B cell (primary cell): ENCODE measurements around the gene ATPAF2. TPM values are rescaled to one million over a fixed set of nuclear protein-coding genes. Genes with fewer than 3 reads are reported as not detected.

Experiments used
- ATAC-seq: fragments of 200-7000 bp; cut with Tn5 transposase; one replicate; pipeline ENCODE4 v1.10.0; 2021; ENCODE audit warnings: low read depth, mild to moderate bottlenecking, moderate number of reproducible peaks, moderate library complexity
- CTCF ChIA-PET: fragments of 350-600 bp; sonication (Branson Sonifier 250); formaldehyde crosslinking; loops from one replicate; lab custom pipeline; 2021; ENCODE audit warnings: antibody characterized with exemption, inconsistent platforms; lab: Charles Lee
- POLR2A ChIA-PET: fragments of 350-600 bp; sonication (Branson Sonifier 250); formaldehyde crosslinking; loops from one replicate; lab custom pipeline; 2021; ENCODE audit warnings: antibody characterized with exemption; lab: Charles Lee
- DNase-seq: peaks from one replicate; pipeline ENCODE4 v3.0.0; 2013
- H2AFZ ChIP-seq: 2 replicates; pipeline ENCODE4 v1.6.1; 2012; ENCODE audit warnings: mild to moderate bottlenecking, low read depth, low read length; ENCODE audit not compliant: insufficient read depth, poor library complexity, severe bottlenecking
- H3K27ac ChIP-seq, 2 donors: 1 replicate in 1 of 2; 2 replicates in 1 of 2; pipeline ENCODE4 v1.5.1; 2012 to 2013; ENCODE audit warnings: low read length in 2 of 2, mild to moderate bottlenecking in 2 of 2, moderate library complexity in 1 of 2
- H3K27me3 ChIP-seq, 4 experiments: fragments of 200-600 bp in 1 of 4; sonication (generic) in 1 of 4; replicated peaks in 1 of 4; 1 replicate in 2 of 4; 2 replicates in 2 of 4; pipeline versions ENCODE4 v1.6.1 to v1.7.0; 2013 to 2016; ENCODE audit warnings: low read length in 3 of 4, mild to moderate bottlenecking in 2 of 4, mixed read lengths in 1 of 4, moderate library complexity in 1 of 4; ENCODE audit not compliant: insufficient read depth in 4 of 4, control insufficient read depth in 3 of 4; ENCODE audit errors: control extremely low read depth in 1 of 4
- H3K36me3 ChIP-seq, 2 experiments: replicated peaks in 1 of 2; 1 replicate in 1 of 2; 2 replicates in 1 of 2; pipeline versions ENCODE4 v1.6.1 to v1.7.1; 2013; ENCODE audit warnings: low read length in 1 of 2; ENCODE audit not compliant: insufficient read depth in 2 of 2, control insufficient read depth in 1 of 2; ENCODE audit errors: control extremely low read depth in 1 of 2, extremely low read depth in 1 of 2
- H3K4me1 ChIP-seq, 2 donors: fragments of 200-600 bp in 1 of 2; sonication (generic) in 1 of 2; 1 replicate in 1 of 2; 2 replicates in 1 of 2; pipeline versions ENCODE4 v1.5.1 to v1.6.1; 2013 to 2017; ENCODE audit warnings: low read length in 2 of 2; ENCODE audit not compliant: control insufficient read depth in 2 of 2, insufficient read depth in 2 of 2
- H3K4me2 ChIP-seq: replicated peaks from 2 replicates; pipeline ENCODE3; 2012; ENCODE audit warnings: mild to moderate bottlenecking, low read depth, low read length; ENCODE audit not compliant: poor library complexity, severe bottlenecking
- H3K4me3 ChIP-seq, 5 experiments: fragments of 200-600 bp in 1 of 5; sonication (generic) in 1 of 5; 1 replicate in 3 of 5; 2 replicates in 2 of 5; pipeline versions ENCODE4 v1.5.1 to v1.7.0; 2011 to 2016; ENCODE audit warnings: low read length in 4 of 5, mild to moderate bottlenecking in 4 of 5, low read depth in 2 of 5, control low read depth in 1 of 5, moderate library complexity in 1 of 5; ENCODE audit not compliant: insufficient read depth in 1 of 5; ENCODE audit errors: control extremely low read depth in 1 of 5, extremely low read depth in 1 of 5
- H3K79me2 ChIP-seq: fragments of 200-600 bp; sonication (generic); one replicate; pipeline ENCODE4 v1.6.0; 2016; ENCODE audit warnings: low read length; ENCODE audit not compliant: control insufficient read depth, insufficient read depth
- H3K9ac ChIP-seq: fragments of 200-600 bp; sonication (generic); 2 replicates; pipeline ENCODE4 v1.6.1; 2017; ENCODE audit warnings: mild to moderate bottlenecking, low read length, moderate library complexity
- H3K9me3 ChIP-seq, 3 donors: one replicate each; pipeline versions ENCODE4 v1.6.1 to v1.7.1; 2013; ENCODE audit warnings: low read length in 2 of 3; ENCODE audit not compliant: control insufficient read depth in 2 of 3, insufficient read depth in 1 of 3; ENCODE audit errors: control extremely low read depth in 1 of 3
- H4K20me1 ChIP-seq: 2 replicates; pipeline ENCODE4 v1.6.0; 2012; ENCODE audit warnings: mild to moderate bottlenecking, low read length; ENCODE audit not compliant: insufficient read depth, control insufficient read depth, poor library complexity, severe bottlenecking
- H3K27ac Mint-ChIP-seq: one replicate; pipeline ENCODE4 v1.8.0; 2021; ENCODE audit warnings: mixed read lengths
- H3K27me3 Mint-ChIP-seq: one replicate; pipeline ENCODE4 v1.8.0; 2021; ENCODE audit warnings: mixed read lengths
- H3K4me1 Mint-ChIP-seq: one replicate; pipeline ENCODE4 v1.8.0; 2021; ENCODE audit warnings: mixed read lengths
- H3K4me3 Mint-ChIP-seq: one replicate; pipeline ENCODE4 v1.8.0; 2021; ENCODE audit warnings: mixed read lengths
- H3K9me3 Mint-ChIP-seq: one replicate; pipeline ENCODE4 v1.8.0; 2022; ENCODE audit warnings: mixed read lengths; ENCODE audit not compliant: insufficient read depth
- EZH2 ChIP-seq: IDR thresholded peaks from 2 replicates; pipeline ENCODE4 v1.6.1; 2012; ENCODE audit warnings: borderline replicate concordance, low read depth, mild to moderate bottlenecking, moderate library complexity, low read length; ENCODE audit not compliant: insufficient read depth, poor library complexity, severe bottlenecking
- WGBS: methylation state at CpG from one replicate; pipeline ENCODE4 v1.1.5; 2013; ENCODE audit warnings: missing lambda C conversion rate; ENCODE audit not compliant: insufficient coverage; 5-methylcytosine and 5-hydroxymethylcytosine counted together
- intact Hi-C: fragments of 100-400 bp; cut with micrococcal nuclease; formaldehyde crosslinking; loops from one replicate; pipeline ENCODE4 v1.10.0; 2022
- polyA plus RNA-seq: library from polyadenylated mRNA; depleted of rRNA; stranded (reverse); fragments of >200 nt; gene quantifications from 2 replicates; pipeline ENCODE4 v1.2.3, GENCODE V29; 2012
- total RNA-seq, 2 donors: library from RNA; stranded (reverse); fragments of 120-200 nt in 1 of 2; gene quantifications; 1 replicate in 1 of 2; 2 replicates in 1 of 2; pipeline versions ENCODE4 v1.2.3 to v1.2.4, GENCODE V29; 2013 to 2022
- TF ChIP-seq, protein P1 (sequence below): fragments of 200-600 bp; IDR thresholded peaks from one replicate; pipeline ENCODE4 v1.8.0; 2022; ENCODE audit warnings: antibody characterized with exemption, mild to moderate bottlenecking

ATPAF2 gene
- total and polyA plus RNA-seq, 2 donors (not counting 1 experiment from before 2014, with no cell fraction given) = 60.5 to 73.5 TPM

DNA sequence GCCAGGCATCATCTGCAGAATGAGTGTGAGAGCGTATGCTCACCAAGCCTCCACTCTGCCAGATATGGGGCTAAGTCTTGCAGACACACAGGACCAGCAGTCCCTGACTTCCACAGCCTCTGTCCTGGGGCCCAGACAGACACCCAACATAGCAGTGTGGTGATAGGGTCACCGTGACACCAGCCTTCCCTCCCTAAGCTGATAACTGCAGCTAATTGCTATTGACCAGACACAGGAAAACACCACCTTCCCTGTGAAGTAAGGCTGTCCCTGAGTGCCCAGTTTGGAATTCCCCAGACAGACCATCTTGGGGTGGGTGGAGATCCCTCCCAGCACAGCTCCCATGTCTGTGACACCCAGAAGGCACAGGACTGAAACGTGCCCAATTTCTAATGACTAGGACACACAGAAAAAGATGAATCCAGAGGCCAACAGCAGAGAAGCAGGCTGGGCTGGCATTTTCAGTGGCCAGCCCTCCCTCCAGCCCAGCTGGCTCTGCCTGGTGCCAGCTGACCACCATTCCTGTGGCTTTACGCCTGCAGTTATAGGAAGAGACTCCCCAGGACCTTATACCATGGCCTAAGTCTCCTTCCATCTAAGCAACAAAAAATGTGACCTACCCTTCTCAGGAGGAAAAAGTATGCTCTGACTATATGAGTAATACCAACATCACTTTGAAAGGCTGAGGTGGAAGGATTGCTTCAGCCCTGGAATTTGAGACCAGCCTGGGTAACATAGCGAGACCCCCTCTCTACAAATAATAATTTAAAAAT, 30.3 kb downstream of the ATPAF2 start:
- H3K36me3 ChIP-seq = peaks cover 0 to 51% of the 10 kb centered on the region in 2 experiments
- no peak overlapping the region for H3K4me2 ChIP-seq
- H3K9ac ChIP-seq = no peak overlapping the region
- H3K9me3 Mint-ChIP-seq = no peaks in the 10 kb centered on the region
- H3K27me3 ChIP-seq = no peaks in the 10 kb centered on the region
- no peak overlapping the region for H3K27ac ChIP-seq
- H3K4me3 ChIP-seq = no peak overlapping the region
- H3K9me3 ChIP-seq = no peaks in the 10 kb centered on the region
- H3K4me1 Mint-ChIP-seq = peaks cover 4% of the 10 kb centered on the region
- DNase-seq (no peak), ATAC-seq (no peak)
- H4K20me1 ChIP-seq = no peaks in the 10 kb centered on the region
- 100% methylated on average over 2 of the region's 5 CpGs for WGBS
- no peak overlapping the region for H3K4me3 Mint-ChIP-seq
- no peaks in the 10 kb centered on the region for H3K27me3 Mint-ChIP-seq
- CTCF ChIA-PET = interaction anchor here (1.1 kb wide), 1 partner anchor 24 kb away, joined by 4 read pairs; no protein-coding TSS in a partner anchor
- H3K4me1 ChIP-seq = no peaks in the 10 kb centered on the region
- intact Hi-C loops = no loop called here
- H3K79me2 ChIP-seq = no peaks in the 10 kb centered on the region
- H2AFZ ChIP-seq = no peak overlapping the region
- POLR2A ChIA-PET = no interaction called here
- TF ChIP-seq, protein P1, sequence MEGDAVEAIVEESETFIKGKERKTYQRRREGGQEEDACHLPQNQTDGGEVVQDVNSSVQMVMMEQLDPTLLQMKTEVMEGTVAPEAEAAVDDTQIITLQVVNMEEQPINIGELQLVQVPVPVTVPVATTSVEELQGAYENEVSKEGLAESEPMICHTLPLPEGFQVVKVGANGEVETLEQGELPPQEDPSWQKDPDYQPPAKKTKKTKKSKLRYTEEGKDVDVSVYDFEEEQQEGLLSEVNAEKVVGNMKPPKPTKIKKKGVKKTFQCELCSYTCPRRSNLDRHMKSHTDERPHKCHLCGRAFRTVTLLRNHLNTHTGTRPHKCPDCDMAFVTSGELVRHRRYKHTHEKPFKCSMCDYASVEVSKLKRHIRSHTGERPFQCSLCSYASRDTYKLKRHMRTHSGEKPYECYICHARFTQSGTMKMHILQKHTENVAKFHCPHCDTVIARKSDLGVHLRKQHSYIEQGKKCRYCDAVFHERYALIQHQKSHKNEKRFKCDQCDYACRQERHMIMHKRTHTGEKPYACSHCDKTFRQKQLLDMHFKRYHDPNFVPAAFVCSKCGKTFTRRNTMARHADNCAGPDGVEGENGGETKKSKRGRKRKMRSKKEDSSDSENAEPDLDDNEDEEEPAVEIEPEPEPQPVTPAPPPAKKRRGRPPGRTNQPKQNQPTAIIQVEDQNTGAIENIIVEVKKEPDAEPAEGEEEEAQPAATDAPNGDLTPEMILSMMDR = no peak
- no peak for TF ChIP-seq EZH2
- H3K27ac Mint-ChIP-seq = no peak overlapping the region

DNA sequence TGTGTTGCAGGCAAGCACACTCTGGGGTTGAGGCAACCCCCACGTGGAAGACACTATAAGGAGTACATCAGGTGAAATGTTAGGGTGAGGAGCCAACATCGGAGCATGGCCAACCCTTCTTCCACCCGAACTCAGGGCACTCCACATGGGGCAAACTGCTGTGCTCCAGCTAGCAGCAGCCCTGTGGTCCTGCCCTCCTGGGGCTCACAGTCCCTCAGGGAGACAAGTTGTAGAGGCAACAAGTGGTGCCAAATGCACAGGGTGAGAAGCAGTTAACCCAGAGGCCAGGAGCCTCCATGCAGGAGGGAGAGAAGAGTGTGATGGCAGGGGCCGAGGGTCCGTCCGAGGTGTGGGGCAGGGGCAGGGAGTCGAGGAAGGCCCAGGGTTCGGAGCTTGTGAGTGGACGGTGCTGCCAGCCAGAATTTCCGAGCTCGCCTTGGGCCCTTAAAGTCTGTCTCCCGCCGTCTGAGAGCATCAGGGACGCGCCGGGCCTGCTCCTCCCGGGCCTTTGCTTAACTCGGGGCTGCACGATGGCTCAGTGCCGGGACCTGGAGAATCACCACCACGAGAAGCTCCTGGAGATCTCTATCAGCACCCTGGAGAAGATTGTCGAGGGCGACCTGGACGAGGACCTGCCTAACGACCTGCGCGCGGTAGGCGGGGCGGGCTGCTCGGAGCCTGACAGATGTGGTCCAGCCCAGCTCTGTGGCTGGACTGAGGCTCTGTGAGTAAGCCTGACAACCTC, 32.3 kb downstream of the ATPAF2 start:
- no peaks in the 10 kb centered on the region for H3K9me3 Mint-ChIP-seq

More for the DNA sequence above, 32.3 kb downstream of the ATPAF2 start:
- Histone ChIP-seq H3K9me3 (no peaks in the 10 kb centered on the region), H2AFZ (no peak overlapping the region), H3K79me2 (no peaks in the 10 kb centered on the region), H3K4me3 (no peak overlapping the region), H4K20me1 (no peaks in the 10 kb centered on the region), H3K36me3 (peaks cover 0 to 43% of the 10 kb centered on the region in 2 experiments), H3K4me1 (no peaks in the 10 kb centered on the region), H3K27ac (no peak overlapping the region), H3K4me2 (no peak overlapping the region), H3K9ac (no peak overlapping the region), H3K27me3 (no peaks in the 10 kb centered on the region)
- ChIA-PET CTCF (no interaction called here), POLR2A (no interaction called here)
- Mint-ChIP-seq H3K4me1 (peaks cover 10% of the 10 kb centered on the region), H3K4me3 (no peak overlapping the region), H3K27me3 (no peaks in the 10 kb centered on the region), H3K27ac (no peak overlapping the region)
- intact Hi-C loops = no loop called here
- ATAC-seq = no peak
- TF ChIP-seq, protein P1 = no peak
- TF ChIP-seq EZH2 = no peak
- WGBS = 98% methylated on average over 20 of the region's 31 CpGs
- DNase-seq = no peak
